ENCODE measurements around the gene SOX13. TPM values are rescaled to one million over a fixed set of nuclear protein-coding genes. Genes with fewer than 3 reads are reported as not detected.

SOX13 gene
- total and polyA plus RNA-seq, 9 of the 15 experiments (the other 6 are each of a cell fraction or from before 2014, with no cell fraction given) = 0.03 to 0.35 (median 0.06) TPM; not detected in 5

GRCh38 chr1:204087181-204087892 is 14.4 kb downstream of the SOX13 start (continued):
- TF ChIP-seq, protein P1, sequence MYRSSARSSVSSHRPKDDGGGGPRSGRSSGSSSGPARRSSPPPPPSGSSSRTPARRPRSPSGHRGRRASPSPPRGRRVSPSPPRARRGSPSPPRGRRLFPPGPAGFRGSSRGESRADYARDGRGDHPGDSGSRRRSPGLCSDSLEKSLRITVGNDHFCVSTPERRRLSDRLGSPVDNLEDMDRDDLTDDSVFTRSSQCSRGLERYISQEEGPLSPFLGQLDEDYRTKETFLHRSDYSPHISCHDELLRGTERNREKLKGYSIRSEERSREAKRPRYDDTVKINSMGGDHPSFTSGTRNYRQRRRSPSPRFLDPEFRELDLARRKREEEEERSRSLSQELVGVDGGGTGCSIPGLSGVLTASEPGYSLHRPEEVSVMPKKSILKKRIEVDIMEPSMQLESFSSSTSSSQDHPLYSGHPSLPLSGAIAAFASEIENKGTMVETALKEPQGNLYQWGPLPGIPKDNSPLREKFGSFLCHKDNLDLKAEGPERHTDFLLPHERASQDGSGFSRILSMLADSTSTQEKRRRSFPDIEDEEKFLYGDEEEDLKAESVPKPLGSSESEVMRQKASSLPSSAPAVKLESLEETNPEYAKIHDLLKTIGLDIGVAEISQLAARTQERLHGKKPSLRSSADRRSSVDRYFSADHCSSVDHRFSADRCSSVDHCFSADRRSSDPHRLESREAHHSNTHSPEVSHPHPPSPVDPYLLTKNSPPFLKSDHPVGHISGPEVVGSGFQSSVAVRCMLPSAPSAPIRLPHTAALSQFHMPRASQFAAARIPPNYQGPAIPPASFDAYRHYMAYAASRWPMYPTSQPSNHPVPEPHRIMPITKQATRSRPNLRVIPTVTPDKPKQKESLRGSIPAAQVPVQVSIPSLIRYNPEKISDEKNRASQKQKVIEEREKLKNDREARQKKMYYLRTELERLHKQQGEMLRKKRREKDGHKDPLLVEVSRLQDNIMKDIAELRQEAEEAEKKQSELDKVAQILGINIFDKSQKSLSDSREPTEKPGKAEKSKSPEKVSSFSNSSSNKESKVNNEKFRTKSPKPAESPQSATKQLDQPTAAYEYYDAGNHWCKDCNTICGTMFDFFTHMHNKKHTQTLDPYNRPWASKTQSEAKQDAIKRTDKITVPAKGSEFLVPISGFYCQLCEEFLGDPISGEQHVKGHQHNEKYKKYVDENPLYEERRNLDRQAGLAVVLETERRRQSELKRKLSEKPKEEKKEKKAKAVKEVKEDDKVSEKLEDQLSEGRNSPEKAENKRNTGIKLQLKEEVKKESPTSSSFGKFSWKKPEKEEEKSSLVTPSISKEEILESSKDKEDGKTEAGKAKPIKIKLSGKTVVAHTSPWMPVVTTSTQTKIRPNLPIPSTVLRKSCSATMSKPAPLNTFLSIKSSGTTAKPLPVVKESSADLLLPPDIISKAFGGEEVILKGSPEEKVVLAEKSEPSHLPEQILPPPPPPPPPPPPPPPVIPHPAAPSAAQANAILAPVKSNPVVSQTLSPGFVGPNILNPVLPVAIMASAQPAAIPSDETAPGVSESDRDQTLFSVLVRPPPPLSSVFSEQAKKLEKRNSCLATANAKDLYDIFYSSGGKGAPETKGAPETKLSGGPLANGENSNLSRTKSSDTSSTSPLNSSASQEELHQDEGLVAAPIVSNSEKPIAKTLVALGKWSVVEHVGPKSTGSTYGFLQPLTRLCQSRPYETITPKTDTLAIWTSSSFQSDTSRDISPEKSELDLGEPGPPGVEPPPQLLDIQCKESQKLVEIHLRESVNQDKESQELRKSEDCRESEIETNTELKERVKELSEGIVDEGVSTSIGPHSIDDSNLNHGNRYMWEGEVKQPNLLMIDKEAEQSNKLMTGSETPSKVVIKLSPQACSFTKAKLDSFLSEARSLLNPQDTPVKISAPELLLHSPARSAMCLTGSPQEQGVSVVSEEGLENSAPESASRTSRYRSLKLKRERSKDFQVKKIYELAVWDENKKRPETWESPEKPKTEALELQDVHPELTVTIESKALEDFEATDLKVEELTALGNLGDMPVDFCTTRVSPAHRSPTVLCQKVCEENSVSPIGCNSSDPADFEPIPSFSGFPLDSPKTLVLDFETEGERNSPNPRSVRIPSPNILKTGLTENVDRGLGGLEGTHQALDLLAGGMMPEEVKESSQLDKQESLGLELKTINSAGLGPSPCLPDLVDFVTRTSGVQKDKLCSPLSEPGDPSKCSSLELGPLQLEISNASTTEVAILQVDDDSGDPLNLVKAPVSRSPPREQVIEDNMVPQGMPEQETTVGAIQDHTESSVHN (IDR thresholded peaks at IDR 0.05; ENCODE audit: borderline replicate concordance in 1 of 2, low read depth in 1 of 2) = no peak
- TF ChIP-seq GTF3C2 (IDR thresholded peaks at IDR 0.05; ENCODE audit: borderline replicate concordance, extremely low read depth, insufficient read length) (no peak), TOE1 (IDR thresholded peaks at IDR 0.05; ENCODE audit: borderline replicate concordance) (no peak), TOE1 (CRISPR knock-in tag; IDR thresholded peaks at IDR 0.05; ENCODE audit: borderline replicate concordance, low read depth) (no peak), PHF8 (IDR thresholded peaks at IDR 0.05; ENCODE audit: borderline replicate concordance, low read length) (no peak), POLR2B (IDR thresholded peaks at IDR 0.05; ENCODE audit: low read depth, partially characterized antibody) (no peak)
- TF ChIP-seq, protein P2, sequence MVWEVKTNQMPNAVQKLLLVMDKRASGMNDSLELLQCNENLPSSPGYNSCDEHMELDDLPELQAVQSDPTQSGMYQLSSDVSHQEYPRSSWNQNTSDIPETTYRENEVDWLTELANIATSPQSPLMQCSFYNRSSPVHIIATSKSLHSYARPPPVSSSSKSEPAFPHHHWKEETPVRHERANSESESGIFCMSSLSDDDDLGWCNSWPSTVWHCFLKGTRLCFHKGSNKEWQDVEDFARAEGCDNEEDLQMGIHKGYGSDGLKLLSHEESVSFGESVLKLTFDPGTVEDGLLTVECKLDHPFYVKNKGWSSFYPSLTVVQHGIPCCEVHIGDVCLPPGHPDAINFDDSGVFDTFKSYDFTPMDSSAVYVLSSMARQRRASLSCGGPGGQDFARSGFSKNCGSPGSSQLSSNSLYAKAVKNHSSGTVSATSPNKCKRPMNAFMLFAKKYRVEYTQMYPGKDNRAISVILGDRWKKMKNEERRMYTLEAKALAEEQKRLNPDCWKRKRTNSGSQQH (CRISPR knock-in tag; IDR thresholded peaks at IDR 0.05) = no peak
- TF ChIP-seq, protein P3, sequence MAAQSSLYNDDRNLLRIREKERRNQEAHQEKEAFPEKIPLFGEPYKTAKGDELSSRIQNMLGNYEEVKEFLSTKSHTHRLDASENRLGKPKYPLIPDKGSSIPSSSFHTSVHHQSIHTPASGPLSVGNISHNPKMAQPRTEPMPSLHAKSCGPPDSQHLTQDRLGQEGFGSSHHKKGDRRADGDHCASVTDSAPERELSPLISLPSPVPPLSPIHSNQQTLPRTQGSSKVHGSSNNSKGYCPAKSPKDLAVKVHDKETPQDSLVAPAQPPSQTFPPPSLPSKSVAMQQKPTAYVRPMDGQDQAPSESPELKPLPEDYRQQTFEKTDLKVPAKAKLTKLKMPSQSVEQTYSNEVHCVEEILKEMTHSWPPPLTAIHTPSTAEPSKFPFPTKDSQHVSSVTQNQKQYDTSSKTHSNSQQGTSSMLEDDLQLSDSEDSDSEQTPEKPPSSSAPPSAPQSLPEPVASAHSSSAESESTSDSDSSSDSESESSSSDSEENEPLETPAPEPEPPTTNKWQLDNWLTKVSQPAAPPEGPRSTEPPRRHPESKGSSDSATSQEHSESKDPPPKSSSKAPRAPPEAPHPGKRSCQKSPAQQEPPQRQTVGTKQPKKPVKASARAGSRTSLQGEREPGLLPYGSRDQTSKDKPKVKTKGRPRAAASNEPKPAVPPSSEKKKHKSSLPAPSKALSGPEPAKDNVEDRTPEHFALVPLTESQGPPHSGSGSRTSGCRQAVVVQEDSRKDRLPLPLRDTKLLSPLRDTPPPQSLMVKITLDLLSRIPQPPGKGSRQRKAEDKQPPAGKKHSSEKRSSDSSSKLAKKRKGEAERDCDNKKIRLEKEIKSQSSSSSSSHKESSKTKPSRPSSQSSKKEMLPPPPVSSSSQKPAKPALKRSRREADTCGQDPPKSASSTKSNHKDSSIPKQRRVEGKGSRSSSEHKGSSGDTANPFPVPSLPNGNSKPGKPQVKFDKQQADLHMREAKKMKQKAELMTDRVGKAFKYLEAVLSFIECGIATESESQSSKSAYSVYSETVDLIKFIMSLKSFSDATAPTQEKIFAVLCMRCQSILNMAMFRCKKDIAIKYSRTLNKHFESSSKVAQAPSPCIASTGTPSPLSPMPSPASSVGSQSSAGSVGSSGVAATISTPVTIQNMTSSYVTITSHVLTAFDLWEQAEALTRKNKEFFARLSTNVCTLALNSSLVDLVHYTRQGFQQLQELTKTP (IDR thresholded peaks at IDR 0.05; ENCODE audit: low read depth in 1 of 2, partially characterized antibody in 2 of 2) = no peak
